SU-DHL-6 (cell line): ENCODE results near the gene ARHGAP21.

Experiments used
- EZH2phosphoT487 ChIP-seq: fragments of 200-600 bp; sonication (generic), shearing (Covaris generic); conservative IDR thresholded peaks from 2 replicates; pipeline ENCODE4 v1.6.1; 2018; ENCODE audit warnings: mild to moderate bottlenecking, antibody characterized with exemption, low read length, moderate library complexity, mixed read lengths
- TF ChIP-seq, protein P1 (sequence below): fragments of 200-600 bp; sonication (generic); IDR thresholded peaks from one replicate; pipeline ENCODE4 v1.5.1; 2017; ENCODE audit warnings: antibody characterized with exemption, mild to moderate bottlenecking, low read length, moderate library complexity; ENCODE audit not compliant: insufficient read depth, poor library complexity, severe bottlenecking

DNA sequence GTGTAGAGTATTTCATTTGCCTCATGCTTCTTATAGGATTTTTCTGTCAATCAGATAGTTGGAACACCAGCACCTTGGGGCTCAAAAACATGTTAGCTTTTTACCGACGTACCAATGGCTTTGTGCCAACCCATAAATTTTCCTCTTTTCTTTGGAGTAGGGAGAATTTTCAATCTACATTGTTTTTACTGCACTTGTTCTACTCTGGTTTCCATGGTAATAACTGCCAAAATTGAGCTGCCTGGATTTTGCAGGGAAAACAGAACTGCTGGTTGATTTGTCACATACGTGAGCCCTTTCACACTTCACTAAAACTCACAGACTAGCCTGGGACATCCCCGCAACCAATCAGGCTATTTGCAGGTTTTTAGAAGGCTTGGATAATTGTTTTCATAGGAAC is 189.7 kb downstream of the ARHGAP21 start:
- TF ChIP-seq, protein P1, sequence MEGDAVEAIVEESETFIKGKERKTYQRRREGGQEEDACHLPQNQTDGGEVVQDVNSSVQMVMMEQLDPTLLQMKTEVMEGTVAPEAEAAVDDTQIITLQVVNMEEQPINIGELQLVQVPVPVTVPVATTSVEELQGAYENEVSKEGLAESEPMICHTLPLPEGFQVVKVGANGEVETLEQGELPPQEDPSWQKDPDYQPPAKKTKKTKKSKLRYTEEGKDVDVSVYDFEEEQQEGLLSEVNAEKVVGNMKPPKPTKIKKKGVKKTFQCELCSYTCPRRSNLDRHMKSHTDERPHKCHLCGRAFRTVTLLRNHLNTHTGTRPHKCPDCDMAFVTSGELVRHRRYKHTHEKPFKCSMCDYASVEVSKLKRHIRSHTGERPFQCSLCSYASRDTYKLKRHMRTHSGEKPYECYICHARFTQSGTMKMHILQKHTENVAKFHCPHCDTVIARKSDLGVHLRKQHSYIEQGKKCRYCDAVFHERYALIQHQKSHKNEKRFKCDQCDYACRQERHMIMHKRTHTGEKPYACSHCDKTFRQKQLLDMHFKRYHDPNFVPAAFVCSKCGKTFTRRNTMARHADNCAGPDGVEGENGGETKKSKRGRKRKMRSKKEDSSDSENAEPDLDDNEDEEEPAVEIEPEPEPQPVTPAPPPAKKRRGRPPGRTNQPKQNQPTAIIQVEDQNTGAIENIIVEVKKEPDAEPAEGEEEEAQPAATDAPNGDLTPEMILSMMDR: no peak
- no peak for TF ChIP-seq EZH2phosphoT487
